Calu3 (cell line): ENCODE measurements around the gene ATXN2. TPM values are rescaled to one million over a fixed set of nuclear protein-coding genes. Genes with fewer than 3 reads are reported as not detected.

ENCODE experiments used
- BruUV-seq: library from RNA; stranded (reverse); fragments of 400-500 nt; replicated peaks from 2 replicates; lab custom pipeline; 2021; lab: Mats Ljungman, UMichigan
- CTCF ChIA-PET: fragments of 300-600 bp; sonication (Branson Sonifier 250); formaldehyde crosslinking; loops from one replicate; lab custom pipeline; 2022; ENCODE audit warnings: antibody characterized with exemption; lab: Charles Lee
- DNase-seq: peaks from one replicate; pipeline ENCODE4 v3.0.0; 2022
- H3K27ac Mint-ChIP-seq: one replicate; pipeline ENCODE4 v1.8.0; 2022; ENCODE audit warnings: mixed read lengths; ENCODE audit not compliant: unreplicated experiment
- H3K27me3 Mint-ChIP-seq: one replicate; pipeline ENCODE4 v1.8.0; 2022; ENCODE audit warnings: mixed read lengths; ENCODE audit not compliant: unreplicated experiment
- H3K36me3 Mint-ChIP-seq: one replicate; pipeline ENCODE4 v1.8.0; 2022; ENCODE audit warnings: mild to moderate bottlenecking, moderate library complexity, mixed read lengths; ENCODE audit not compliant: insufficient read depth, unreplicated experiment
- H3K4me1 Mint-ChIP-seq: one replicate; pipeline ENCODE4 v1.8.0; 2022; ENCODE audit warnings: mild to moderate bottlenecking, low read depth, mixed read lengths; ENCODE audit not compliant: unreplicated experiment
- H3K4me3 Mint-ChIP-seq: one replicate; pipeline ENCODE4 v1.8.0; 2022; ENCODE audit warnings: mild to moderate bottlenecking, low read depth, moderate library complexity, mixed read lengths; ENCODE audit not compliant: unreplicated experiment
- H3K9me3 Mint-ChIP-seq: one replicate; pipeline ENCODE4 v1.8.0; 2022; ENCODE audit warnings: low read depth, mixed read lengths; ENCODE audit not compliant: unreplicated experiment
- CTCF ChIP-seq: fragments of 200-600 bp; IDR thresholded peaks from one replicate; pipeline ENCODE4 v1.8.0; 2022; ENCODE audit warnings: antibody characterized with exemption; ENCODE audit not compliant: unreplicated experiment
- intact Hi-C: fragments of 100-400 bp; cut with micrococcal nuclease; formaldehyde crosslinking; loops from one replicate; pipeline ENCODE4 v1.10.0; 2022; ENCODE audit not compliant: unreplicated experiment
- total RNA-seq: library from RNA; stranded (reverse); gene quantifications from 2 replicates; pipeline ENCODE4 v1.2.3, GENCODE V29; 2022

The ATXN2 gene
- total RNA-seq, 1 experiment from 2014 or later, result 123 TPM

- no peaks in the 10 kb centered on the region for H3K9me3 Mint-ChIP-seq
- no peak for DNase-seq
- H3K36me3 Mint-ChIP-seq, result peaks cover 5% of the 10 kb centered on the region
- peak overlapping the region; percentile 9 for H3K27ac Mint-ChIP-seq
- no peak for TF ChIP-seq CTCF
- H3K27me3 Mint-ChIP-seq, result no peaks in the 10 kb centered on the region
- intact Hi-C loops, result no loop called here
- no TSS peak for BruUV-seq
- peaks cover 42% of the 10 kb centered on the region for H3K4me1 Mint-ChIP-seq
- CTCF ChIA-PET, result interaction anchor here (0.6 to 1.1 kb wide), 3 partner anchors 16 to 324 kb away, joined by 4 read pairs; no protein-coding TSS in a partner anchor
- no peak overlapping the region for H3K4me3 Mint-ChIP-seq
Measured at GRCh38 chr12:111413442-111414086, 185.6 kb downstream of the ATXN2 start.

- intact Hi-C loops, result no loop called here
- H3K27ac Mint-ChIP-seq, result peak overlapping the region; percentile 9
- peaks cover 5% of the 10 kb centered on the region for H3K36me3 Mint-ChIP-seq
- CTCF ChIA-PET, result interaction anchor here (0.6 to 1.1 kb wide), 2 partner anchors 16 to 325 kb away, joined by 4 read pairs; no protein-coding TSS in a partner anchor
- no peak for TF ChIP-seq CTCF
- no peak overlapping the region for H3K4me3 Mint-ChIP-seq
- H3K27me3 Mint-ChIP-seq, result no peaks in the 10 kb centered on the region
- H3K4me1 Mint-ChIP-seq, result peaks cover 48% of the 10 kb centered on the region
- BruUV-seq, result no TSS peak
- no peak for DNase-seq
- no peaks in the 10 kb centered on the region for H3K9me3 Mint-ChIP-seq
Measured at GRCh38 chr12:111412830-111413441, 186.2 kb downstream of the ATXN2 start.

- peaks cover 55% of the 10 kb centered on the region for H3K4me1 Mint-ChIP-seq
- CTCF ChIA-PET, result interaction anchor here (0.6 kb wide), 1 partner anchor 40 kb away, joined by 3 read pairs; no protein-coding TSS in a partner anchor
- peaks cover 12% of the 10 kb centered on the region for H3K36me3 Mint-ChIP-seq
- intact Hi-C loops, result no loop called here
- no peak overlapping the region for H3K4me3 Mint-ChIP-seq
- DNase-seq, result no peak
- TF ChIP-seq CTCF, result no peak
- no peaks in the 10 kb centered on the region for H3K27me3 Mint-ChIP-seq
- H3K27ac Mint-ChIP-seq, result peak overlapping the region; percentile 9
- H3K9me3 Mint-ChIP-seq, result no peaks in the 10 kb centered on the region
- BruUV-seq, result no TSS peak
Measured at GRCh38 chr12:111412007-111412829, 186.9 kb downstream of the ATXN2 start.

- intact Hi-C loops, result no loop called here
- Mint-ChIP-seq H3K4me1 (peaks cover 55% of the 10 kb centered on the region), H3K36me3 (peaks cover 21% of the 10 kb centered on the region), H3K27me3 (no peaks in the 10 kb centered on the region), H3K27ac (no peak overlapping the region), H3K4me3 (no peak overlapping the region), H3K9me3 (no peaks in the 10 kb centered on the region)
- CTCF ChIA-PET, result no interaction called here
- BruUV-seq, result no TSS peak
- no peak for DNase-seq
- TF ChIP-seq CTCF, result no peak
Measured at GRCh38 chr12:111411185-111411764, 187.8 kb downstream of the ATXN2 start.
